Endodermal cell (in vitro differentiated cells): Measurements from ENCODE around the gene FARP1. TPM values are rescaled to one million over a fixed set of nuclear protein-coding genes. Genes with fewer than 3 reads are reported as not detected.

ENCODE experiments used
- DNase-seq: peaks from one replicate; pipeline ENCODE4 v3.0.0-alpha.2; 2017
- H3K27ac ChIP-seq: 2 replicates; pipeline ENCODE4 v1.5.1; 2013; ENCODE audit warnings: mild to moderate bottlenecking, low read depth, low read length, moderate library complexity
- H3K27me3 ChIP-seq: 2 replicates; pipeline ENCODE4 v1.6.1; 2013; ENCODE audit warnings: mild to moderate bottlenecking, low read length, moderate library complexity; ENCODE audit not compliant: insufficient read depth, control insufficient read depth, poor library complexity, severe bottlenecking
- H3K36me3 ChIP-seq: 2 replicates; pipeline ENCODE4 v1.7.0; 2013; ENCODE audit warnings: mild to moderate bottlenecking, low read length, moderate library complexity; ENCODE audit not compliant: control insufficient read depth, insufficient read depth
- H3K4me1 ChIP-seq: one replicate; pipeline ENCODE4 v1.7.0; 2013; ENCODE audit warnings: low read length; ENCODE audit not compliant: control insufficient read depth, insufficient read depth
- H3K4me3 ChIP-seq: 2 replicates; pipeline ENCODE4 v1.5.1; 2013; ENCODE audit warnings: mild to moderate bottlenecking, low read length, moderate library complexity
- H3K9ac ChIP-seq: 2 replicates; pipeline ENCODE4 v1.6.1; 2013; ENCODE audit warnings: mild to moderate bottlenecking, low read length, moderate library complexity; ENCODE audit not compliant: poor library complexity, severe bottlenecking; ENCODE audit errors: extremely low read depth
- H3K9me3 ChIP-seq: 2 replicates; pipeline ENCODE4 v1.6.1; 2013; ENCODE audit warnings: mild to moderate bottlenecking, low read length, moderate library complexity; ENCODE audit not compliant: control insufficient read depth
- H3K27ac Mint-ChIP-seq: 2 replicates; pipeline ENCODE4 v1.8.0; 2020; ENCODE audit warnings: mixed read lengths
- H3K27me3 Mint-ChIP-seq: 2 replicates; pipeline ENCODE4 v1.8.0; 2021; ENCODE audit warnings: mild to moderate bottlenecking, mixed read lengths; ENCODE audit not compliant: insufficient read depth
- H3K36me3 Mint-ChIP-seq: 2 replicates; pipeline ENCODE4 v1.8.0; 2020; ENCODE audit warnings: low read depth, mixed read lengths
- H3K4me1 Mint-ChIP-seq: 2 replicates; pipeline ENCODE4 v1.8.0; 2020; ENCODE audit warnings: mixed read lengths
- H3K4me3 Mint-ChIP-seq: 2 replicates; pipeline ENCODE4 v1.8.0; 2020; ENCODE audit warnings: mild to moderate bottlenecking, moderate library complexity, mixed read lengths
- H3K9me3 Mint-ChIP-seq: 2 replicates; pipeline ENCODE4 v1.8.0; 2020; ENCODE audit warnings: mild to moderate bottlenecking, mixed read lengths
- CTCF ChIP-seq: fragments of 200-600 bp; sonication (generic); conservative IDR thresholded peaks from 2 replicates; pipeline ENCODE4 v1.5.0; 2021; ENCODE audit warnings: antibody characterized with exemption, mild to moderate bottlenecking
- WGBS, 2 experiments: methylation state at CpG; one replicate each; pipeline versions ENCODE4 v1.1.5 to v1.1.7; 2013; ENCODE audit warnings: missing lambda C conversion rate in 2 of 2, mixed read lengths in 1 of 2; ENCODE audit not compliant: insufficient coverage in 1 of 2, insufficient read length in 1 of 2; 5-methylcytosine and 5-hydroxymethylcytosine counted together
- total RNA-seq, 2 donors: library from RNA; stranded (reverse); fragmentation: NEBNext Ultra II Directional in 1 of 2; extraction: Animal tissue kit (Norgen Biotek cat#: 25700) in 1 of 2; gene quantifications; 2 replicates in 1 of 2; 3 replicates in 1 of 2; pipeline ENCODE4 v1.2.1, GENCODE V29; 2021

The FARP1 gene
- total RNA-seq, 2 donors from 2014 or later = 237 to 319 TPM

- TF ChIP-seq CTCF = no peak
- H3K9me3 Mint-ChIP-seq = no peaks in the 10 kb centered on the region
- H3K4me1 Mint-ChIP-seq = peaks cover 52% of the 10 kb centered on the region
- peak; percentile 35 for DNase-seq
- Histone ChIP-seq H3K9me3 (no peaks in the 10 kb centered on the region), H3K4me3 (no peak overlapping the region), H3K4me1 (peaks cover 9% of the 10 kb centered on the region), H3K36me3 (peaks cover 4% of the 10 kb centered on the region), H3K27ac (no peak overlapping the region), H3K27me3 (no peaks in the 10 kb centered on the region), H3K9ac (no peak overlapping the region)
- no peaks in the 10 kb centered on the region for H3K27me3 Mint-ChIP-seq
- no peak overlapping the region for H3K27ac Mint-ChIP-seq
- 79 to 94% methylated on average over 4 to 5 of the region's 5 CpGs for WGBS, 2 experiments
- no peaks in the 10 kb centered on the region for H3K36me3 Mint-ChIP-seq
- no peak overlapping the region for H3K4me3 Mint-ChIP-seq
Measured at GRCh38 chr13:98487016-98487415, 344.1 kb downstream of the FARP1 start.

- Histone ChIP-seq H3K27ac (no peak overlapping the region), H3K36me3 (peaks cover 4% of the 10 kb centered on the region), H3K27me3 (no peaks in the 10 kb centered on the region), H3K9me3 (no peaks in the 10 kb centered on the region), H3K4me3 (no peak overlapping the region), H3K9ac (no peak overlapping the region), H3K4me1 (peaks cover 9% of the 10 kb centered on the region)
- H3K4me3 Mint-ChIP-seq = no peak overlapping the region
- no peaks in the 10 kb centered on the region for H3K27me3 Mint-ChIP-seq
- WGBS, 2 experiments = 90 to 92% methylated on average over 3 to 5 of the region's 5 CpGs
- H3K4me1 Mint-ChIP-seq = peaks cover 55% of the 10 kb centered on the region
- no peaks in the 10 kb centered on the region for H3K36me3 Mint-ChIP-seq
- no peak for TF ChIP-seq CTCF
- DNase-seq = peak; percentile 18
- no peak overlapping the region for H3K27ac Mint-ChIP-seq
- H3K9me3 Mint-ChIP-seq = no peaks in the 10 kb centered on the region
Measured at GRCh38 chr13:98487522-98487921, 344.6 kb downstream of the FARP1 start.

GRCh38 chr13:98488736-98489135, 345.8 kb downstream of the FARP1 start:
- no peaks in the 10 kb centered on the region for H3K27me3 Mint-ChIP-seq
- H3K27ac ChIP-seq = no peak overlapping the region

More at GRCh38 chr13:98488736-98489135, 345.8 kb downstream of the FARP1 start:
- Mint-ChIP-seq H3K4me3 (no peak overlapping the region), H3K36me3 (no peaks in the 10 kb centered on the region), H3K9me3 (no peaks in the 10 kb centered on the region), H3K4me1 (peaks cover 46% of the 10 kb centered on the region), H3K27ac (peak overlapping the region; percentile 45)
- DNase-seq = no peak
- Histone ChIP-seq H3K9me3 (no peaks in the 10 kb centered on the region), H3K4me3 (no peak overlapping the region), H3K9ac (no peak overlapping the region), H3K4me1 (peaks cover 6% of the 10 kb centered on the region), H3K27me3 (no peaks in the 10 kb centered on the region), H3K36me3 (peaks cover 4% of the 10 kb centered on the region)
- TF ChIP-seq CTCF = no peak
- WGBS, 2 experiments = 92 to 98% methylated on average over 9 to 11 of the region's 11 CpGs
